CD4-positive, alpha-beta T cell treated with Interleukin-15 for 1 hour (primary cell): Measurements from ENCODE around the gene UCN2.
"Not testable (repeated sequence)": the region's sequence is repeated elsewhere in the genome, so short reads cannot be mapped to it uniquely, and the experiment has no call there.

Source experiments
- DNase-seq: peaks from one replicate; pipeline ENCODE4 v3.0.0-alpha.2; 2020

The UCN2 gene

DNA sequence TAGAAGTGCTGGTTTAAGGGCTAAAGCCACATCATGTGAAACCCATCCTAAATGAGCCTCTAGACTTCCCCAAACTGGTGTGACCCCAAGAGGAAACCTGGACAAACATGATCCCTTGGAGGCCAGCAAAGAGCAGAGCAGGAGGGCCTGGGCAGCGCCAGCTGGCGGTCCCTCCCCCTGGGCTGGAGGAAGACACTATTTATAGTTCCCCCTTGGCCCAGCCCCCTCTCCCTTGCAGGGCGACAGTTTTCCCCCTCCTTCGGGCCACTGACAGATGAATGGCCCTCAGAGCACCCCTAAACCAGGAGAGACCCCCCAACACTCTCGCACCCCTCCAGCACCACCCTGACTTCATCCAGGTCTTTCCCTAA, 2.9 kb downstream of the UCN2 start:
- no peak for DNase-seq

DNA sequence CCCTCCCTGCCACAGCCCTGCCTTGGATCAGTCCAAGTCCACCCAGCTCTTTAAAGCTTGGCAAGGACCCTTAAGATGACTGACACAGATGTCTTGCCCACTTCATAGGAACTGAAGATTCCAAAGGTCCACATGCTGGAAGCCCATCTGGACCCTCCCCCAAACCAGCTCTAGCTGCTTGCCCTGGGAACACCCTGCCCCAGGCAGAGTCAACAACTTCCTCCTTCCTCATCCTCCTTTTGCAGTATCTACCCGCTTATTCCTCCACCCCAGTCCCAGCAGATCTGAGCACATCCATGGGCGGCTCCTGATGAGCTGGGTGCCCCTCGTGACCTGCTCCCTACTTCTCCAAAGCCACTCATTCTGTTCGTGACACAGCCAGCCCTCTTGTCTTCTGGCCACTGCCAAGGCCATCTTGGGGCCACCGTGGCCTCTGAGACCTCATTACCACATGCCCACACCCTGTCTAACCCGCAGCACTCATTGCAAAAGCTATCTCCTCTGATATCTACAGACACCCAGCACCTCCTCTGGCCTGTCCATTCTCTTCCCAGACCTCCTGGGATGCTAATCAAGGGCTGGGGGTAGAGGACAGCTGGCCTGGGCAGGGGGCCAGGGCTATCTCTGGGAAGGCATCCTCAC, 5.0 kb downstream of the UCN2 start:
- DNase-seq = peak; percentile 85

DNA sequence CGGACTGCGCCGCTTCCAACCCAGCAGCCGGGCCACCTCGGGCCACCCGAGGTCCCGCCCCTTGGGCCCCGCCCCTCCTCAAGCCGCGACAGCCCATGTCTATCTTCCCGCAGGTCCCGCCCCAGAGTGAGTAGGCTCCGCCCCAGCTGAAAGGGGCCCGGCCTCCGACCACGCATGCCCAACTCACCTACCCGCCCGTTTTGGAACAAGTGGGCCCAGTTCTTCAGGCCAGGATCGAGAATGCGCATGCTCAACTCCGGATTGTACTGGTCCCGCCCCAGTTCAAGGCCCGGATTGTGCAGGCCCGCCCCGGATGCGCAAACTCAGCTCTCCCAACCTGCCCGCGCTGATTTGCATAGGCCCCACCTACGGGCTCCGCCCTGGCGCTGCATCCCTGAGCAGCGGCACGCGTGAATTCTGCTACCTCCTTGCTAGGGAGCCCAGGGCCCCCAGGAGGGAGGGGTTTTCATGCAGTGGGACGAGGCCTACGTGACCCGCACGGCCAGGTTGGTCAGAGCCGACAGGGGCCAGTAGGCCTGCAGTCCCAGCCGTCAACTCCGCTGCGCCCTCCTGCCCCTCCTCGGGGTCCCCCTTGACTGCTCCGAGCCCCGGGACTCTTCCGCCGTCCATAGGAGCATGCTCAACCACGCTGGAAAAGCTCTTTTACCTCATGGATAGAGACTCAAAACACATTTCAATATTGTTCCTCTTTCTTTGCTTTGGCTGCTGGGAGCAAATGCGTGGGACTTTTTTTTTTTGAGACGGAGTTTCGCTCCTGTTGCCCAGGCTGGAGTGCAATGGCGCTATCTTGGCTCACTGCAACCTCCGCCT, 6.6 kb downstream of the UCN2 start, which contains the start of gene PFKFB4:
Gene PFKFB4 (minus strand): TSS at position 8 of the 831 bp plus-strand sequence. CDS start 26 bp downstream, outside the sequence.
- peak; percentile 100 for DNase-seq

DNA sequence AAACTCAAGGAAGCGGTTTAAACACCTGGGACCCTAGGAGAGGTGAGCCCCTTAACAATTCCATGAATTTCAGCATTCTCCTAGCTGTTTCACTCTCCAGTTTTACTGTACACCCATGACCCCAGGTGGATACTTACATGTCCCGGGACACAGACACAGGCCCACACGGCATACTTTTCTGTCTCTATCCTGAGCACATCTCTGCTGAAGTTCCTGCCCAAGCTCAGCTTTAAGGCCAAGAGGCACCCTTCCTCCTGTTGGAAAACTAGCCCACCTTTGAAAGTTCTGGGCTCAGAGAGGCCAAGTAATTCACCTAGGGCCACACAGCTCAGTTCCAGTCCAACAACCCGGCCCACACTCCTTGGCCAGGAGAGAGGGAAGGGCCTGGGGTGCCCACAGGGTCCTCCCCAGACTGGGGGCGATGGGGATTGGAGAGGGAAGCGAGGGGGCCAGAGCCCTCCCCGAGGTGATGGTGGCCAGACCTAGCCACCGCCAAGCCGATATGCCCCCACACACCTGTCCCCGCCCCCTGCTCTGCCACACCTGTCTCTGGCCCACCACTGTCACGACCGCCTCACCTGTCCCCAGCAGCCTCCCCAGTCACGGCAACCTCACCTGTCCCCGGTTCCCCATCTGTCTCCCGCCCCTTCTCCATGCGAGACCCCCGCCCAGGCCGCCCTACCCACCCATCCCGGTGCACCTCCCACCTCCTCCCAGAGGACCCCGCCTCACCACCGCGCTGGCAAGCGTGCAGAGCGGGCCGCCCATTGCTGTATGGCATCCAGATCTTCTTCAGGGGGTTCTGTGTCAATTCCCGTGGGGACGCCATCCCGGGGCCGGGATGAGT, 7.4 kb downstream of the UCN2 start:
- DNase-seq = no peak

DNA sequence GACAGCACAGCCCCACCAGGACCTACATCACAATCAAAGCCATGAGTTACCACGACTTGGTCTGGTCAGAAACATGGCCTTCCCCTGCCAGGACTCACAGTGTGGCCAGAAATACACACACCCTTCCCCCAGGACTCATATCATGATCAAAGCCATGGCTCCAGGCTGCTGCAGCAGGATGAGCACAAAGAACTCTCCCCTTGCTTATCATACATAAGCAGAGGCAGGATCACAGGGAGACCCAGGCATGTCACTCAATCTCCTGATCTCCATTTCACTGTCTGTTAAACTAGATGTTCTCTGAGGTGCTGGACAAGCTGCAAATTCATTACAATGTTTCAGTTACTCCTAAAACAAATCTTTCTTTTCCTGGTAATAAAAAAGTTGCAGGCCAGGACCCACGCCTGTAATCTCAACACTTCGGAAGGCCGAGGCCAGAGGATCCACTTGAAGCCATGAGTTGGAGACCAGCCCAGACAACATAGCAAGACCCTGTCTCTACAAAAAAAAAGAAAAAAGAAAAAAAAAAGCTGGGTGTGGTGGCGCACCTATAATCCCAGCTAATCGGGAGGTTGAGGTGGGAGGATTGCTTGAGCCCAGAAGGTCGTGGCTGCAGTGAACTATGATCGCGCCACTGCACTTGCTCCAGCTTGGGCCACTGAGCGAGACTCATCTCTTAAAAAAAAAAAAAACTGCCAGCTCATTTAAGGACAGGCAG, 8.2 kb downstream of the UCN2 start:
- DNase-seq = no peak

DNA sequence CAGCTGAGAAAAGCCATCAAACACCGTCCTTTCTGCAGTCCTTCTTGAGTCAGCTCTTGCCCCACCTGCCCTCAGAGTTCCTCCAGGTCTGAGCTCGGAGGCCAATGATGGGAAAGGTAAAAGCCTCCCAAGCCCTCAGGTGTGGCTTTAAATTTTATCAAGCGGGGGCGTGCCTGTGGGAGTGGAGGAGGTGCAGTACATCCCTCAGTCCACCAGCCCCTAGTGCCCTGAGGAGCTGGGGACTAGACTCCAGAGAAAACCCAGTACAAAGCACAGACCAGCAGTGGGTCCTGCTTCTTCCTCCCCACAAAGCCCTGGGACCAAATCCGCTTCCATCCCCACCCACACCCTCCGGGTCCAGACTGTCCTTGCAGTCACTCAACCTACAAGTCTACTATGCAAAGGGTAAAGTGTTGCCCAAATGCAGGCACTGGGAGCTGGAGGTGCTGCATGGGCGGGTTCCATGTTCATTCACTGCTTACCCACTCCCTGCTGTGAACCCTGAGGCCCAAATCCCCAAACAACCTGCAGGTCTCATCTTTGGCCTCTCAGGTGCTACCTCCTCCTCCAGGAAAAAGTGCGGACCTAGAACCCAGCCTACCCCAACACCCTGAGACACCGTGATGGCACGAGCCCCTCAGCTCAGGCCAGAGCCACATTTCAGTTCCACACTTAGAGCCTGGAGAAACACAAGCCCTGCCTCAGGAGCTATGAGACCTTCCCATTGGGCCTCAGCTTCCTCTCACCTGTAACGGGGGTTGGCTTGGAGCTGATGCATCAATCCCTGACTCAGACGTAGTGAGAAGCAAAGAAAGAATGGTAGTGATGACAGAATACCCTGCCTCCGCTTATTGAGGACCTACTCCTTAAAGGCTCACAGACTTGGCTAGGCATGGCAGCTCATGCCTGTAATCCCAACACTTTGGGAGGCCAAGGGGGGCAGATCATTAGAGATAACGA, 9.4 kb downstream of the UCN2 start:
- no peak for DNase-seq

DNA sequence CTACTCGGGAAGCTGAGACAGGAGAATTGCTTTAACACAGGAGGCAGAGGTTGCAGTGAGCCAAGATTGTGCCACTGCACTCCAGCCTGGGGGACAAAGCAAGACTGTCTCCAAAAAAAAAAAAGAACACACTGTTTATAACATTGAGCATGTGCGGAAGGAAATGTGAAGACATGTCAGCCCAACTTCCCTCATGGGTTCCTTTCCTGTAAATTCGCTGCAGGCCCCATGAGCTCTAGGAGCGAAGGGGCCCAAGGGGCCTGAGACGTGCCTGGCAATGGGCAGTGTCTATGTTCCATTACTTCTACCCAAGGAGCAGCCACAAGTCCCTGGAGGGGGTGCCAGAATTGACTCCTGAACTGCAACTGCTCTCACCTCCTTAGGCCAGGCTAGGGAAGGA, 10.2 kb downstream of the UCN2 start:
- DNase-seq = no peak

DNA sequence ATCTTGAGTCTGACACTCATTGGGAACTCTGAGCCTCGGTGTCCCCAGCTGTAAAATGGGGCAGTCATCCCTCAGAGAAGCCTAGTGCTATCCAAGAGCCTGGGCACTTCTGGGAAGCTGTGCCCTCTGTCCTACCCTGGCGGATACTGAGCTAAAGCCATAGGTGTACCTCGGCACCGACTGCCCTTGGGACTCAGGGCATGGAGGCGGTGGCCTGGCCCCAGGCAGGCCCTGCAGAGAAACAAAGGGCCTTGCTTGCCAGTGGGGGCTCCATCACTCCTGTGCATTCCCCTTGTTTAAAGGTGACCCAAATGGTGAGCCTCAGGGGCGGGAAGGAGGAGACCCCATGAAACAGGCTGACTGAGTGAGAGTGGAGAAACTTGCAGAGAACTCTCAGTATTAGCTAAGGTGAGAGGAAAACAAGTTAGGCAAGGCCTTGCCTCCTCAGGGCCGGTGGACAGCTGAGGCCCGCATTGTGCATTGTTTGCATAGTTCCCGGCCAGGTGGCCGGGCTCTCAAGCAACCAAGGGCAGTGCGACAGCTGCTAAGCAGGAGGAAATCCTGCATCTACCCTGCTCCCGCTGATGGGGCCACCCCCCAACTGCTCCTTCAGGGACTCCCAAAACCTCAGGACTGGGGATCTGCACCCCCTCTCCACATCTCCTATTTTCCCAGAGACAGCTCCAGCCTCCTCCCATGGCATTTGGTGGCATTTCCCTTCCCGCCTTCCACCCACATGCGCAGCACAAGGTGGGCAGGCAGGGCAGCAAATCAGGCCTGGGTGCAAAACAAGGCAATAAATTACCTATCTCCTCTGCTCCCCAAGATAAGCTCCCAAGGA, 11.2 kb downstream of the UCN2 start:
- DNase-seq = no peak

DNA sequence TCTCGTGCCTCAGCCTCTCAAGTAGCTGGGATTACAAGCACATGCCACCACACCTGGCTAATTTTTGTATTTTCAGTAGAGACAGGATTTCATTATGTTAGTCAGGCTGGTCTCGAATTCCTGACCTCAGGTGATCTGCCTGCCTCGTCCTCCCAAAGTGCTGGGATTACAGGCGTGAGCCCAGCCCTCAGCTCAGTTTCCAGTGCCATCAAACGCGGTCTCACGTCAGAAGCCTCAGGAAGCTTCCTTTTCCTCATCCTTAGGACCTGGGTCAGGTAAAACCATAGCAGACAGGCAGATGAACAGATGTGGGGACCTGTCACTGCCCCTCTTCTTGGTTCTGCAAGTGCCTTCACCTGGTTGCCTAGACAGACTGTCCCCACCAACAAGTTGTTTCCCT, 11.9 kb downstream of the UCN2 start:
- DNase-seq = not testable (repeated sequence)

DNA sequence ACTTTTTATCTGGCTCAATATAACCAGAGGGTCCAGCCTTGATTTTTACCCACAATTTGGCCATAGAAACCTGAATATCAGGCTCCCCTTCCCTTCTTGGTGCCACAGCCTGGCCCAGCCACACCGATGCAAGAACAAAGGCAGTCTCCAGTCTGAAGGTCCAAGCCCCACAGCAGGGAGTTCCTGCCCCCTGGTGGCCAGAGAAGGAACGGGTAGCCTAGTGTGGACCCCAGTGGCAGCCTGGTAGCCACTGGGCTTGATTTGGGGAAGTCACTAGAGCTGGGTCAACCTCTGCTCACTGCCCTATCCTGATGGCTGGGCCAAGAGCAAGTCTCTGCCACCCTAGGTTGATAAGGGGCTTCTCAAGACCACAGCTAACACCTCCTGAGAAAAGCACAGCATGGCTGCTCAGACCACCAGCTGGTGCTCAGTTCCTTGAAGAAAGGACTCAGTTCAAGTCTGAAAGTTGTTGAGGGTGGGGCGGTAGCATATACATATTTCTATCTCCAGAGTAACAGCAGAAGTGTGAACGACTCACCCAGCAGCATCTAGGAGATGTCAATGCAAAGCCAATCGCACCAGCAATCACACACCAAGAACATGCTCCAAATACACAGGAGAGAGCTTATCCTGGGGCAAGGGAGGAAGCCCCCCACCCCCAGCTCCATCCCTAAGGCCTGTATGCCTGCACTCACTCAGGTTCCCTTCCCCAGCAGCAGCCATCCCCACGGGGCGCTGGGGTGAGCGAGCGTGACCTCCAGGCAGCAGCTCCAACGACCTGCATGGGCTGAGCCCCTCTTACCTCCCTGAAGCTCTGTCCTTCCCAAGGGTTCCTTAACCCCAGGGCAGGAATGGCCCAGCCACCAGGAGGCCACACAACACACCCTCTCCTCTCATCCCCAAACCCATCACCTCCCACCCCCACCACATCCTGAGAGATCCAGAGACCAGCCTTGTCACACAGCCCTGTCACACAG, 14.6 kb downstream of the UCN2 start:
- peak; percentile 81 for DNase-seq

DNA sequence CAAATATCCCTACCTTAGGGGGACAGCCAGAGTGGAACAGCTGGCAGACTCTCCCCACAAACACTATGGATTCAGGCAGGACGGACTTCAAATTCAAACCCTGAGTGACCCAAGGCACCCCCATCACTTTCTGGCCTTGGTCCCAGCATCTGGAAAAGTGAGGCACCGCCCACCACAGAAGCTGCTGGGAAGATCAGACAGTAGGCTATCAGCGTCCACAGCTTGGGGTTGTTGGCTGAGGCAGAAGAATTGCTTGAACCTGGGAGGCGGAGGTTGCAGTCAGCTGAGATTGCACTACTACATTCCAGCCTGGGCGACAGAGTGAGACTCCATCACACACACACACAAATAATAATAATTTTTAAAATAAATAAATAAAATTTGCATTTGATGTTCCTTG, 15.5 kb downstream of the UCN2 start:
- DNase-seq = no peak

DNA sequence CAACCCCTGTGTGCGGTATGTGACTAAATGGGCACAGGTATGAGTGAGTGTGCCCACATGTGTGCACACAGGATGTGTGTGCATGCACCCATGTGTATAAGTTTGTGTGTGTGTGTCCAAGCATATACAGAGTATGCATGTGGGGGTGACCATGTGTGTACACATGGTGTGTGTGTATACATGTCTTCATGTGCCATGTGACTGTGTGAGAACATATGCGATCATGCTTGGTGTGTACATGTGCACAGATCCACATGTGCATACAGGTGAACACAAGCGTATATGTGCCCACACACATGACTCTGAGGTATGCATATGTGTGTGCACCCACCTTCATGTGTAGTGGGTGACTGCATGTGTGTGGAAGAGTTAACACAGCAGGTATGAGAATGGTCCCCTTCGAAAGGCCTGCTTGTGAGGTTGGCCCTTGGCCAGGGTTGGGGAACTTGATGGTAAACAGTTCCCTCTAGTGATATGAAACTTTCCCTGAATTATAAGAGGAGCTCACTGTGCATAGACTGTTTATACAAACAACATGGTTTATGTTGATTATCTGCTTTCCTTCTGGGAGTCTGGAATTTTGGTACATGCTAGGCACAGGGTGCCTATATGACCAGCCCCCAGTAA, 17.3 kb downstream of the UCN2 start:
- DNase-seq = no peak

DNA sequence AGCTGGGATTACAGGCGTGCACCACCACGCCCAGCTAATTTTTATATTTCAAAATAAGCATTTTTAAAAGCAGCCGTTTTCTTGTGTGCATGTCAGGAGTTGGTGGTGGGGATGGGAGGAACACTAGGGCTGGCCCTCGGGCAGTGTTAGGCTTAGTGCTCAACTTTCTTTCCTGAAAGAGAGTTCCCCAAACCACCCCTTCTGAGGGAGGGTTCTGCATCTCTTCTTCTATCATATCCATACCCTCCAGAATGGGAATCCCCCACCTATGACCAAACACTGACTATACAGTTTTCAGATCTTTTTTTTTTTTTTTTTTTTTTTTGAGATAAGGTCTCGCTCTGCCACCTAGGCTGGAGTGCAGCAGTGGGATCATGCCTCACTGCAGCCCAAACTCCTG, 19.4 kb downstream of the UCN2 start:
- no peak for DNase-seq

DNA sequence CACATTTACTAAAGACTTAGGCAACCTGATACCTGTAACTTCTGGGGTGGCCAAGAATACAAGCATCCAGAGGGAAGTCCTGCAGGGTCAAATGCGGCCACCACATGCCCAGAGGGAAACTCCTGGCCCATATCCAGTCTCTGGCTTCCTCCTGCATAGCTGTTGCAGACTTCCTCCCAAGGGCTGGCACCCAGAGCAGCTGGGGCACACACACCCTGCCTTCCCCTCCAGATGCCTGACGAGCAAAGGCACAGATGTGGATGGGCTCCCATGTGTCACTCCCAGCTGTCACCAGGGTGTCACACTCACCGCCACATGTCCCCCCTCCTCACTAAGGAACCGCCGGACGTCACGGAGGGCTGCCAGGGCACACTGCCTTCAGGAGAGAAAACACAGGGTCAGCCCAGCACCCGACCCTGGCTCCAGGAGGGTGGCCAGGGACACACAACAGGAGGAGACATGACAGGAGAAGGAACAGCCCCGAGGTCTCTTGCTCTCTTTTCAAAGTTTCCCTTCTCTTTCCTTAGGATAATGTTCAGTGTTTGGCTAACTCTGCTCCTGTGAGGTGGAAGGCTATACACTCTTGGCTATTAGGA, 20.2 kb downstream of the UCN2 start:
- DNase-seq = peak; percentile 43

DNA sequence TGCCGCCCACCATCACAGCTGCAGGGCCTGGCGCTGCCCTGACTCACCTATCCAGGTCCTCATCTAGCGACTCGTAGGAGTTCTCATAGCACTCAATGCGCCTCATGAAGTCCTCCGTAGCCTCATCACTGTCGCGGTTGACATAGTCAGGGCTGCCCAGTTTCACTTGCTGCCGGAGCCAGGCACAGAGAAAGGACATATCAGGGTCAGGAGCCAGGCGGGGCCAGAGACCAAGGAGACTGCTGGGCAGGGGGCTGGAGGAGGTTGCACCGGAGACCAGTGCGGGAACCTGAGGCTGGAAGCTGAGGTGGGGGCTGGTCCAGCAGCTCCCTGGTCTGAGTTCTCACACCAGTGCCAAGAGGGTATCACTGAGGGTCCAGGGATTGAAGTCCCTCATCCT, 25.1 kb downstream of the UCN2 start:
- DNase-seq = no peak

DNA sequence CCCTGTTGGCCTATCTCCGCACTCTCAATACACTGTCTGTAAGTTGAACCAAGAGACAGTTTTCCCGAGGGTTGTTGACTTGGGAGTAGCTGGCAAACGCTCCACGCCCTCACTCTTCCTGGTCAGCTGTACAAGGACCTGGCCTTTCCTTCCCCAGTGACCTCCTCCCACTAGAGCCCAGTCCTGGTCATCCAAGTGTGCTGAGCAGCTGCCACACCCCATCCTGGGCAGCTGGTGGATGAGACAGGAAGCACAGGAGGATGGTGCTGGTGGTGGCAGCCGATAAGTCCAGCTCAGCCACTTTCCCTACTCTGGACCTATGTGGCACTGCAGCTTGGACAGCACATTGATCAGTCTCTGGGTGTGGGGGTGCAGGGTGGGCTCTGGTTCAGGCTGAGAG, 26.8 kb downstream of the UCN2 start:
- no peak for DNase-seq

DNA sequence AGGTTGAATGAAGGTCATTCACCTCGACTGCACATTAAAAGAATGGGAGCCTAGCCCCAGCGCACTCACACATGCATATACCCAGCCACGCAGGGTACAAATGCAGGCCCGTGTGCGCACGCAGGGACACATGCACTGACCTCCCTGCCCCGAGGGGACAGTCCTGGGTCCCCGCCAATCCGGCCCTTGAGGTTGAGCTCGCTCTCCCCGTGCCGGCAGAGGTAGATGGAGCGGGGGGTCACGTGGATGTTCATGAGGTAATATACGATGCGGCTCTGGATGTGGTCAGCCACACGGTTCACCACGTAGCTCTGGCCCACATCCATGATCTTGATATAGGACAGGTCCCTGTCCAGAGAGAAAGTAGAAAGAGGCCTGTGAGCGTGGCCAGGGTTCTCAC, 27.5 kb downstream of the UCN2 start:
- no peak for DNase-seq

DNA sequence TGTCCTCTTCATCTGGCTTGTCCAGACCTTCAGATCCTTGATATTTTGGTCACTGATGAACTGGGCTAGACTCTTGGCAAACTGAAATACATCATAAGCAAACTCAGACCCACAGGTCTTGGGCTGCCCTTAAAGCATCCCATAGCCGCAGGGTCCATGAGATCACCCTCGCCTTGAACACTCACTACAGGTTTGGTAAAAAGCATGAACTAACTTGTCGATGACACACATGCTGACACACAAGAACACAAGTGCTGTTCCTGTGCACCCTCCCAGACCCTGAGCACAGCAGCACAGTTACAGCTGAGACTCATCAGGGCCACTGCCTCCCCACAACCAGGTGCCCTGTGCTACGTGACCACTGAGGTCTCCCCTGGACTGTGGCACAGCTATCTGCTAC, 28.0 kb downstream of the UCN2 start:
- DNase-seq = no peak

DNA sequence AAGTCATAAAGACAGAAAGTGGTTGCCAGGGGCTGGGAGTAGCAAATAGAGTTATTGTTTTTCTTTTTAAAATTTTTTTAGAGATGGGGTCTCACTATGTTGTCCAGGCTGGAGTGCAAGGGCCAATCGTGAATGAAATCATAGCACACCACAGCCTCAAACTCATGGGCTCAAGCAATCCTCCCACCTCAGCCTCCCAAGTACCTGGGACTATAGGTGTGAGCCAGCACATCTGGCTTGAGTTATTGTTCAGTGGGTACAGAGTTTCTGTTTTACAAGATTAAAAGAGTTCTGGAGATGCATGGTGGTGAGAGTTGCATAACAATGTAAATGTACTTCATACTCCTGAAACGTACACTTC, 30.6 kb downstream of the UCN2 start:
- no peak for DNase-seq
